Measurements from ENCODE around the gene LYPD6B. TPM values are rescaled to one million over a fixed set of nuclear protein-coding genes. Genes with fewer than 3 reads are reported as not detected.

The LYPD6B gene
- total RNA-seq, 1 donor from 2014 or later = 12.3 TPM

- peak; percentile 49 for DNase-seq
Observed at GRCh38 chr2:149161481-149162225, 123.2 kb downstream of the LYPD6B start.

- no peak for DNase-seq
Observed at GRCh38 chr2:149164296-149164695, 125.8 kb downstream of the LYPD6B start.

- DNase-seq = no peak
Observed at GRCh38 chr2:149164827-149165226, 126.3 kb downstream of the LYPD6B start.

- no peak for DNase-seq
Observed at GRCh38 chr2:149167001-149167780, 128.7 kb downstream of the LYPD6B start.

- no peak for DNase-seq
Observed at GRCh38 chr2:149167941-149168340, 129.4 kb downstream of the LYPD6B start.

- DNase-seq = peak; percentile 10
Observed at GRCh38 chr2:149169656-149170055, 131.2 kb downstream of the LYPD6B start.

GRCh38 chr2:149170156-149170555, 131.7 kb downstream of the LYPD6B start:
- peak; percentile 8 for DNase-seq

- DNase-seq = no peak
Observed at GRCh38 chr2:149170911-149171310, 132.4 kb downstream of the LYPD6B start.

- no peak for DNase-seq
Observed at GRCh38 chr2:149173220-149173619, 134.7 kb downstream of the LYPD6B start.

- no peak for DNase-seq
Observed at GRCh38 chr2:149175956-149176355, 137.5 kb downstream of the LYPD6B start.

GRCh38 chr2:149178612-149179011, 140.1 kb downstream of the LYPD6B start:
- DNase-seq = no peak

- peak; percentile 63 for DNase-seq
Observed at GRCh38 chr2:149180226-149180875, 141.9 kb downstream of the LYPD6B start.

- DNase-seq = no peak
Observed at GRCh38 chr2:149183187-149183586, 144.7 kb downstream of the LYPD6B start.

- DNase-seq = no peak
Observed at GRCh38 chr2:149184991-149185390, 146.5 kb downstream of the LYPD6B start.

- no peak for DNase-seq
Observed at GRCh38 chr2:149185942-149186490, 147.5 kb downstream of the LYPD6B start.

- DNase-seq = no peak
Observed at GRCh38 chr2:149187057-149187456, 148.6 kb downstream of the LYPD6B start.

GRCh38 chr2:149188291-149188690, 149.8 kb downstream of the LYPD6B start:
- no peak for DNase-seq

- no peak for DNase-seq
Observed at GRCh38 chr2:149189769-149190168, 151.3 kb downstream of the LYPD6B start.

- no peak for DNase-seq
Observed at GRCh38 chr2:149191915-149192314, 153.4 kb downstream of the LYPD6B start.

GRCh38 chr2:149192427-149192826, 153.9 kb downstream of the LYPD6B start:
- no peak for DNase-seq

- DNase-seq = no peak
Observed at GRCh38 chr2:149200109-149200520, 161.6 kb downstream of the LYPD6B start.

- no peak for DNase-seq
Observed at GRCh38 chr2:149204686-149205085, 166.2 kb downstream of the LYPD6B start.

- DNase-seq = no peak
Observed at GRCh38 chr2:149205143-149205542, 166.6 kb downstream of the LYPD6B start.
